SU-DHL-6 (cell line): ENCODE data around the gene NOL9.
"Not testable (repeated sequence)": the region's sequence is repeated elsewhere in the genome, so short reads cannot be mapped to it uniquely, and the experiment has no call there.

Experiments used
- H2AFZ ChIP-seq: fragments of 200-600 bp; sonication (generic); 2 replicates; pipeline ENCODE4 v1.6.1; 2014; ENCODE audit warnings: low read depth, mild to moderate bottlenecking, moderate library complexity, mixed read lengths, antibody characterized with exemption, low read length; ENCODE audit not compliant: severe bottlenecking
- H3F3A ChIP-seq: fragments of 200-600 bp; shearing (Covaris generic); 2 replicates; pipeline ENCODE4 v1.6.0; 2016; ENCODE audit warnings: antibody characterized with exemption, mild to moderate bottlenecking; ENCODE audit not compliant: insufficient read depth
- H3K27ac ChIP-seq: fragments of 200-600 bp; sonication (generic); 2 replicates; pipeline ENCODE4 v1.5.1; 2016; ENCODE audit warnings: low read depth, mild to moderate bottlenecking, low read length, moderate library complexity, mixed read lengths
- H3K27me3 ChIP-seq: fragments of 200-600 bp; sonication (generic), shearing (Covaris generic); 2 replicates; pipeline ENCODE4 v1.6.0; 2014; ENCODE audit warnings: mild to moderate bottlenecking, low read length
- H3K36me3 ChIP-seq: fragments of 200-600 bp; sonication (generic); 2 replicates; pipeline ENCODE4 v1.6.1; 2014; ENCODE audit warnings: mild to moderate bottlenecking, low read length, mixed read lengths
- H3K4me2 ChIP-seq: fragments of 300-600, 200-600 bp; shearing (Covaris generic), sonication (generic); 2 replicates; pipeline ENCODE4 v1.6.0; 2014; ENCODE audit warnings: low read length, low read depth, mild to moderate bottlenecking; ENCODE audit not compliant: poor library complexity, severe bottlenecking
- H3K4me3 ChIP-seq: fragments of 200-600 bp; sonication (generic); 2 replicates; pipeline ENCODE4 v1.5.1; 2014; ENCODE audit warnings: antibody characterized with exemption, low read length, mild to moderate bottlenecking, mixed read lengths; ENCODE audit not compliant: insufficient read depth, poor library complexity, severe bottlenecking
- H3K79me2 ChIP-seq: fragments of 200-600 bp; sonication (generic); 2 replicates; pipeline ENCODE4 v1.6.1; 2014; ENCODE audit warnings: mild to moderate bottlenecking, low read length, moderate library complexity; ENCODE audit not compliant: insufficient read depth
- H3K9ac ChIP-seq: fragments of 200-600 bp; sonication (generic); 2 replicates; pipeline ENCODE4 v1.7.0; 2014; ENCODE audit warnings: mild to moderate bottlenecking, low read length
- H3K9me2 ChIP-seq: fragments of 200-600 bp; sonication (generic); replicated peaks from 2 replicates; pipeline ENCODE4 v1.6.1; 2014; ENCODE audit warnings: low read length; ENCODE audit not compliant: insufficient read depth
- H3K9me3 ChIP-seq: fragments of 200-600 bp; sonication (generic); 2 replicates; pipeline ENCODE4 v1.6.1; 2014; ENCODE audit warnings: low read length, mixed read lengths; ENCODE audit not compliant: insufficient read depth
- H4K20me1 ChIP-seq: fragments of 200-600 bp; sonication (generic); 2 replicates; pipeline ENCODE4 v1.6.1; 2014; ENCODE audit warnings: low read depth, mild to moderate bottlenecking, antibody characterized with exemption, low read length, moderate library complexity, mixed read lengths
- EZH2phosphoT487 ChIP-seq: fragments of 200-600 bp; sonication (generic), shearing (Covaris generic); conservative IDR thresholded peaks from 2 replicates; pipeline ENCODE4 v1.6.1; 2018; ENCODE audit warnings: mild to moderate bottlenecking, antibody characterized with exemption, low read length, moderate library complexity, mixed read lengths
- TF ChIP-seq, protein P1 (sequence below): fragments of 200-600 bp; sonication (generic); IDR thresholded peaks from one replicate; pipeline ENCODE4 v1.5.1; 2017; ENCODE audit warnings: antibody characterized with exemption, mild to moderate bottlenecking, low read length, moderate library complexity; ENCODE audit not compliant: insufficient read depth, poor library complexity, severe bottlenecking

Gene NOL9

GRCh38 chr1:6494627-6495026 lies 59.7 kb downstream of the NOL9 start:
- Histone ChIP-seq H3K36me3 (no peaks in the 10 kb centered on the region), H4K20me1 (no peaks in the 10 kb centered on the region), H2AFZ (no peak overlapping the region), H3K9me3 (no peaks in the 10 kb centered on the region), H3K79me2 (no peaks in the 10 kb centered on the region), H3K4me3 (no peak overlapping the region), H3K27ac (no peak overlapping the region), H3F3A (no peaks in the 10 kb centered on the region), H3K9me2 (no peaks in the 10 kb centered on the region), H3K4me2 (no peak overlapping the region), H3K27me3 (no peaks in the 10 kb centered on the region), H3K9ac (no peak overlapping the region)
- TF ChIP-seq, protein P1, sequence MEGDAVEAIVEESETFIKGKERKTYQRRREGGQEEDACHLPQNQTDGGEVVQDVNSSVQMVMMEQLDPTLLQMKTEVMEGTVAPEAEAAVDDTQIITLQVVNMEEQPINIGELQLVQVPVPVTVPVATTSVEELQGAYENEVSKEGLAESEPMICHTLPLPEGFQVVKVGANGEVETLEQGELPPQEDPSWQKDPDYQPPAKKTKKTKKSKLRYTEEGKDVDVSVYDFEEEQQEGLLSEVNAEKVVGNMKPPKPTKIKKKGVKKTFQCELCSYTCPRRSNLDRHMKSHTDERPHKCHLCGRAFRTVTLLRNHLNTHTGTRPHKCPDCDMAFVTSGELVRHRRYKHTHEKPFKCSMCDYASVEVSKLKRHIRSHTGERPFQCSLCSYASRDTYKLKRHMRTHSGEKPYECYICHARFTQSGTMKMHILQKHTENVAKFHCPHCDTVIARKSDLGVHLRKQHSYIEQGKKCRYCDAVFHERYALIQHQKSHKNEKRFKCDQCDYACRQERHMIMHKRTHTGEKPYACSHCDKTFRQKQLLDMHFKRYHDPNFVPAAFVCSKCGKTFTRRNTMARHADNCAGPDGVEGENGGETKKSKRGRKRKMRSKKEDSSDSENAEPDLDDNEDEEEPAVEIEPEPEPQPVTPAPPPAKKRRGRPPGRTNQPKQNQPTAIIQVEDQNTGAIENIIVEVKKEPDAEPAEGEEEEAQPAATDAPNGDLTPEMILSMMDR, result no peak
- TF ChIP-seq EZH2phosphoT487, result no peak

DNA sequence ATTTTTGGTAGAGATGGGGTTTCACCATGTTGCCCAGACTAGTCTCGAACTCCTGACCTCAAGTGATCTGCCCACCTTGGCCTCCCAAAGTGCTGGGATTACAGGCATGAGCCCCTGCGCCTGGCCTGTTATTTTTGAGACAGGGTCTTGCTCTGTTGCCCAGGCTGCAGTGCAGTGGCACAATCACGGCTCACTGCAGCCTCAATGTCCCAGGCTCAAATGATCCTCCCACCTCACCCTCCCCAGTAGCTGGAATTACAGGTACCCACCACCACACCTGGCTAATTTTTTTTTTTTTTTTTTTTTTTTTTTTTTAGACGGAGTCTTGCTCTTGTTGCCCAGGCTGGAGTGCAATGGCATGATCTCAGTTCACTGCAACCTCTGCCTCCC lies 60.5 kb downstream of the NOL9 start:
- not testable (repeated sequence) for H3K9me2 ChIP-seq, H3K27me3 ChIP-seq, H4K20me1 ChIP-seq, H3F3A ChIP-seq, H3K4me3 ChIP-seq, H3K9me3 ChIP-seq, H2AFZ ChIP-seq, H3K36me3 ChIP-seq, H3K9ac ChIP-seq, H3K4me2 ChIP-seq, H3K27ac ChIP-seq, H3K79me2 ChIP-seq

- Histone ChIP-seq H3K9ac (no peak overlapping the region), H3F3A (no peaks in the 10 kb centered on the region), H3K9me2 (no peaks in the 10 kb centered on the region), H3K9me3 (no peaks in the 10 kb centered on the region), H3K4me3 (no peak overlapping the region), H4K20me1 (no peaks in the 10 kb centered on the region), H2AFZ (no peak overlapping the region), H3K4me2 (no peak overlapping the region), H3K27me3 (no peaks in the 10 kb centered on the region), H3K27ac (no peak overlapping the region), H3K36me3 (no peaks in the 10 kb centered on the region), H3K79me2 (no peaks in the 10 kb centered on the region)
- TF ChIP-seq, protein P1, result no peak
- no peak for TF ChIP-seq EZH2phosphoT487
Observed at GRCh38 chr1:6491966-6492365, 62.3 kb downstream of the NOL9 start.

DNA sequence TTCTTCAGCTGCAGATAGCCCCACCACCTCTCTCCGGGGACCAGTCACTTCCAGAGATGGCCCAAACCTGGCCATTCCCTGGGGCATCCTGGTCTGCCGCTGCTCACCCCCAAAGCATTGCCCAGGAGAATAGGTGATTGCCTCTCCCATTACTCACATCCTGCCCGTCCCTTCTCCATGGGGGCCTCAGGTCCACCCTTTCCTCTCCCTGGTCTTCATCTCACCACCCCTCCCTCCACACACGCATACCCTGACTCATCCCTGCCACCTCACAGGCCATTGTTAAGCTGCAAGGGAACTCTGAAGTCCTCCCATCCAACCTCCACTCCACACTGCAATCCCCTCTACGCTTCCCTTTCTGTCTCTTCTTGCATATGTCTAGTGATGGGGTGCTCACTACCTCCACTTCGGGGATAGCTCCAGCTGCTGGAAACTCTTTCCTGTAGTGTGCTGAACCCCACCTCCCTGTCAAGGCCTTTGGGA lies 62.8 kb downstream of the NOL9 start, which contains the start of gene PLEKHG5:
Gene PLEKHG5, minus strand, starts transcription at position 188 of the 483 bp plus-strand sequence. CDS start 14,096 bp downstream, outside the sequence.
- peak within 1 kb of the TSS; percentile 80 for H3K9ac ChIP-seq
- H3K4me2 ChIP-seq, result peak within 1 kb of the TSS; percentile 95
- peak within 1 kb of the TSS; percentile 19; the same call in 1 of the 2 replicates for H3K27ac ChIP-seq
- no peaks in the 10 kb centered on the region for H3F3A ChIP-seq
- peak within 1 kb of the TSS; percentile 95 for H2AFZ ChIP-seq
- H3K9me3 ChIP-seq, result no peaks in the 10 kb centered on the region
- no peaks in the 10 kb centered on the region for H3K27me3 ChIP-seq
- no peaks in the 10 kb centered on the region for H3K9me2 ChIP-seq
- H3K4me3 ChIP-seq, result peak within 1 kb of the TSS; percentile 62
- TF ChIP-seq, protein P1, result no peak
- no peak for TF ChIP-seq EZH2phosphoT487
- H3K79me2 ChIP-seq, result no peaks in the 10 kb centered on the region
- H3K36me3 ChIP-seq, result no peaks in the 10 kb centered on the region
- H4K20me1 ChIP-seq, result no peaks in the 10 kb centered on the region
